Stimulated activated naive B cell treated with anti-CD40 and anti-IgM and Interleukin-4, amounts not matched to agents 10 μg/mL and 1 μg/mL and 100 μg/mL, for 72 hours (primary cell): Measurements from ENCODE around the gene DIRAS2.
"Not testable (repeated sequence)": the region's sequence is repeated elsewhere in the genome, so short reads cannot be mapped to it uniquely, and the experiment has no call there.

Experiments
- ATAC-seq, 2 donors: fragments of 150-1000 bp; cut with Tn5 transposase; replicated peaks; 2 replicates each; pipeline ENCODE4 v1.10.0; 2021; ENCODE audit warnings: moderate library complexity in 1 of 2
- DNase-seq: peaks from one replicate; pipeline ENCODE4 v3.0.0; 2021
- H3K27ac Mint-ChIP-seq: one replicate; pipeline ENCODE4 v1.8.0; 2022; ENCODE audit warnings: mild to moderate bottlenecking, mixed read lengths
- H3K27me3 Mint-ChIP-seq, 2 donors: one replicate each; pipeline ENCODE4 v1.8.0; 2022; ENCODE audit warnings: mixed read lengths in 2 of 2
- H3K36me3 Mint-ChIP-seq, 2 donors: one replicate each; pipeline ENCODE4 v1.8.0; 2022; ENCODE audit warnings: mixed read lengths in 2 of 2, mild to moderate bottlenecking in 1 of 2
- H3K4me1 Mint-ChIP-seq, 2 donors: one replicate each; pipeline ENCODE4 v1.8.0; 2022; ENCODE audit warnings: mixed read lengths in 2 of 2, mild to moderate bottlenecking in 1 of 2
- H3K4me3 Mint-ChIP-seq, 2 donors: one replicate each; pipeline ENCODE4 v1.8.0; 2022; ENCODE audit warnings: mild to moderate bottlenecking in 2 of 2, mixed read lengths in 2 of 2, moderate library complexity in 1 of 2
- H3K9me3 Mint-ChIP-seq, 2 donors: one replicate each; pipeline ENCODE4 v1.8.0; 2022; ENCODE audit warnings: mixed read lengths in 2 of 2, mild to moderate bottlenecking in 1 of 2

DIRAS2 gene

GRCh38 chr9:90642570-90643539 is at the start of gene DIRAS2:
TSS of gene DIRAS2 (minus strand) at chr9:90642824. CDS start at chr9:90613827, 28,997 bp downstream.
- H3K4me3 Mint-ChIP-seq: peak within 1 kb of the TSS; percentile 77 to 80
- DNase-seq (peak; percentile 26), ATAC-seq (peak; percentile 92 to 93)
- H3K9me3 Mint-ChIP-seq: no peaks in the 10 kb centered on the region
- H3K36me3 Mint-ChIP-seq: no peaks in the 10 kb centered on the region
- H3K27me3 Mint-ChIP-seq: peaks cover 55 to 79% of the 10 kb centered on the region in 2 donors
- H3K27ac Mint-ChIP-seq: no peak within 1 kb of the TSS
- H3K4me1 Mint-ChIP-seq: peaks cover 5 to 14% of the 10 kb centered on the region in 2 donors

- Mint-ChIP-seq H3K27ac (no peak overlapping the region), H3K4me3 (no peak overlapping the region), H3K27me3 (peaks cover 4 to 28% of the 10 kb centered on the region in 2 donors), H3K4me1 (no peaks in the 10 kb centered on the region), H3K9me3 (peaks cover 7 to 8% of the 10 kb centered on the region in 2 donors), H3K36me3 (no peaks in the 10 kb centered on the region)
- ATAC-seq: no peak
- no peak for DNase-seq
These were observed 42.1 kb upstream of the DIRAS2 start for GRCh38 chr9:90684736-90685135.

- ATAC-seq: no peak
- peaks cover 4 to 24% of the 10 kb centered on the region in 2 donors for H3K27me3 Mint-ChIP-seq
- H3K4me1 Mint-ChIP-seq: no peaks in the 10 kb centered on the region
- DNase-seq: no peak
- no peak overlapping the region for H3K4me3 Mint-ChIP-seq
- no peaks in the 10 kb centered on the region for H3K36me3 Mint-ChIP-seq
- peaks cover 7 to 8% of the 10 kb centered on the region in 2 donors for H3K9me3 Mint-ChIP-seq
- H3K27ac Mint-ChIP-seq: no peak overlapping the region
These were observed 41.5 kb upstream of the DIRAS2 start for GRCh38 chr9:90684106-90684505.

GRCh38 chr9:90680534-90680933 is 37.9 kb upstream of the DIRAS2 start:
- peaks cover 0 to 4% of the 10 kb centered on the region in 2 donors for H3K27me3 Mint-ChIP-seq
- no peak for DNase-seq
- ATAC-seq: no peak
- no peaks in the 10 kb centered on the region for H3K36me3 Mint-ChIP-seq
- H3K4me3 Mint-ChIP-seq: no peak overlapping the region
- no peaks in the 10 kb centered on the region for H3K4me1 Mint-ChIP-seq
- no peaks in the 10 kb centered on the region for H3K9me3 Mint-ChIP-seq
- H3K27ac Mint-ChIP-seq: no peak overlapping the region

- no peak overlapping the region for H3K4me3 Mint-ChIP-seq
- H3K27ac Mint-ChIP-seq: no peak overlapping the region
- DNase-seq: no peak
- H3K36me3 Mint-ChIP-seq: peaks cover 0 to 3% of the 10 kb centered on the region in 2 donors
- ATAC-seq: no peak
- peaks cover 3 to 9% of the 10 kb centered on the region in 2 donors for H3K9me3 Mint-ChIP-seq
- no peaks in the 10 kb centered on the region for H3K4me1 Mint-ChIP-seq
- H3K27me3 Mint-ChIP-seq: peaks cover 57 to 69% of the 10 kb centered on the region in 2 donors
These were observed 22.4 kb upstream of the DIRAS2 start for GRCh38 chr9:90665072-90665471.

GRCh38 chr9:90659650-90660364 is 17.2 kb upstream of the DIRAS2 start:
- ATAC-seq: no peak
- Mint-ChIP-seq H3K4me3 (no peak overlapping the region), H3K4me1 (no peaks in the 10 kb centered on the region), H3K36me3 (no peaks in the 10 kb centered on the region), H3K27ac (no peak overlapping the region), H3K27me3 (peaks cover 32 to 37% of the 10 kb centered on the region in 2 donors), H3K9me3 (peaks cover 2 to 14% of the 10 kb centered on the region in 2 donors)
- no peak for DNase-seq

- no peak overlapping the region for H3K27ac Mint-ChIP-seq
- peaks cover 30 to 31% of the 10 kb centered on the region in 2 donors for H3K27me3 Mint-ChIP-seq
- no peaks in the 10 kb centered on the region for H3K4me1 Mint-ChIP-seq
- H3K36me3 Mint-ChIP-seq: no peaks in the 10 kb centered on the region
- ATAC-seq: no peak
- peaks cover 2 to 9% of the 10 kb centered on the region in 2 donors for H3K9me3 Mint-ChIP-seq
- no peak for DNase-seq
- no peak overlapping the region for H3K4me3 Mint-ChIP-seq
These were observed 16.2 kb upstream of the DIRAS2 start for GRCh38 chr9:90658783-90659182.

- H3K27me3 Mint-ChIP-seq: peaks cover 27 to 28% of the 10 kb centered on the region in 2 donors
- no peaks in the 10 kb centered on the region for H3K4me1 Mint-ChIP-seq
- peaks cover 4 to 12% of the 10 kb centered on the region in 2 donors for H3K9me3 Mint-ChIP-seq
- H3K36me3 Mint-ChIP-seq: no peaks in the 10 kb centered on the region
- no peak overlapping the region for H3K27ac Mint-ChIP-seq
- no peak overlapping the region for H3K4me3 Mint-ChIP-seq
- ATAC-seq: no peak
- no peak for DNase-seq
These were observed 15.6 kb upstream of the DIRAS2 start for GRCh38 chr9:90658181-90658580.

GRCh38 chr9:90656876-90657275 is 14.3 kb upstream of the DIRAS2 start:
- not testable (repeated sequence) for H3K36me3 Mint-ChIP-seq, H3K4me3 Mint-ChIP-seq, H3K4me1 Mint-ChIP-seq, DNase-seq, ATAC-seq, H3K27ac Mint-ChIP-seq
- Mint-ChIP-seq H3K9me3 (peaks cover 4 to 14% of the 10 kb centered on the region in 2 donors), H3K27me3 (peaks cover 16% of the 10 kb centered on the region in 2 donors)

- peaks cover 28 to 31% of the 10 kb centered on the region in 2 donors for H3K27me3 Mint-ChIP-seq
- ATAC-seq: no peak
- DNase-seq: no peak
- no peaks in the 10 kb centered on the region for H3K36me3 Mint-ChIP-seq
- no peaks in the 10 kb centered on the region for H3K4me1 Mint-ChIP-seq
- no peak overlapping the region for H3K4me3 Mint-ChIP-seq
- H3K9me3 Mint-ChIP-seq: peaks cover 7 to 11% of the 10 kb centered on the region in 2 donors
- H3K27ac Mint-ChIP-seq: no peak overlapping the region
These were observed 8.6 kb upstream of the DIRAS2 start for GRCh38 chr9:90651246-90651645.

- Mint-ChIP-seq H3K9me3 (peaks cover 5 to 6% of the 10 kb centered on the region in 2 donors), H3K27ac (no peak overlapping the region), H3K4me1 (peaks cover 0 to 3% of the 10 kb centered on the region in 2 donors), H3K36me3 (no peaks in the 10 kb centered on the region), H3K27me3 (peaks cover 44 to 52% of the 10 kb centered on the region in 2 donors), H3K4me3 (no peak overlapping the region)
- ATAC-seq (no peak), DNase-seq (no peak)
These were observed 5.2 kb upstream of the DIRAS2 start for GRCh38 chr9:90647843-90648242.

- no peak for ATAC-seq
- DNase-seq: no peak
- peaks cover 5 to 14% of the 10 kb centered on the region in 2 donors for H3K4me1 Mint-ChIP-seq
- H3K36me3 Mint-ChIP-seq: no peaks in the 10 kb centered on the region
- H3K4me3 Mint-ChIP-seq: no peak overlapping the region
- peaks cover under 1 to 5% of the 10 kb centered on the region in 2 donors for H3K9me3 Mint-ChIP-seq
- peaks cover 61 to 71% of the 10 kb centered on the region in 2 donors for H3K27me3 Mint-ChIP-seq
- H3K27ac Mint-ChIP-seq: no peak overlapping the region
These were observed 3.1 kb upstream of the DIRAS2 start for GRCh38 chr9:90645721-90646120.

GRCh38 chr9:90641884-90642487 is 638 bp downstream of the DIRAS2 start:
- Mint-ChIP-seq H3K27ac (no peak overlapping the region), H3K4me1 (peaks cover 5 to 14% of the 10 kb centered on the region in 2 donors), H3K9me3 (no peaks in the 10 kb centered on the region), H3K4me3 (peak overlapping the region; percentile 21 to 77), H3K36me3 (no peaks in the 10 kb centered on the region), H3K27me3 (peaks cover 54 to 79% of the 10 kb centered on the region in 2 donors)
- ATAC-seq: no peak
- DNase-seq: no peak

GRCh38 chr9:90641086-90641485 is 1.5 kb downstream of the DIRAS2 start:
- Mint-ChIP-seq H3K36me3 (no peaks in the 10 kb centered on the region), H3K27me3 (peaks cover 50 to 74% of the 10 kb centered on the region in 2 donors), H3K27ac (no peak overlapping the region), H3K4me3 (no peak overlapping the region), H3K4me1 (peaks cover 5 to 14% of the 10 kb centered on the region in 2 donors), H3K9me3 (no peaks in the 10 kb centered on the region)
- no peak for DNase-seq
- no peak for ATAC-seq
